Measurements from ENCODE around the gene GADL1.
A peak's percentile ranks its signal among the peaks of the same experiment; 100 is the strongest.

Gene GADL1

DNA sequence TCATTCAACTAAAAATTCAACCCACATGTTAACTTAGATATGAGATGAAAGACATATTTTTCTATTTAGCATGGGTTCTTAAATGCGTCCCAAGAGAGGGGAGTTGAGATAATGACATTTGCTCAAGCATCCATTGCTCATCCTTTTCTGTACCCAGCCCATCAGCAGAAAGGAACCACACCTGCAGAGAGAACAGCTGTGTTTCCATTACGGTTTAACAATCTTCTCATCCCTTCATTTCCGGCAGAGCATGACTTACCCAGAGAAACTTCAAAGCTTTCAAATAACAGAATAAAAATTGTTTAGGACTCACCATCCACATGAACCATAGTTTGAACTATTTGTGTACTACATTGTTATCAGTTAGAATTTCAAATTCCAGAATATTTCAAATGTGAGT lies 174.9 kb downstream of the GADL1 start:
- ChIA-PET POLR2A (ENCODE audit: low non-redundant PET) (no interaction called here), CTCF (no interaction called here)
- H3K27ac ChIP-seq, result no peak overlapping the region
- DNase-seq (ENCODE audit: low spot score), result no peak
- TF ChIP-seq CTCF (conservative IDR thresholded peaks at IDR 0.05; ENCODE audit: low read depth), result no peak

DNA sequence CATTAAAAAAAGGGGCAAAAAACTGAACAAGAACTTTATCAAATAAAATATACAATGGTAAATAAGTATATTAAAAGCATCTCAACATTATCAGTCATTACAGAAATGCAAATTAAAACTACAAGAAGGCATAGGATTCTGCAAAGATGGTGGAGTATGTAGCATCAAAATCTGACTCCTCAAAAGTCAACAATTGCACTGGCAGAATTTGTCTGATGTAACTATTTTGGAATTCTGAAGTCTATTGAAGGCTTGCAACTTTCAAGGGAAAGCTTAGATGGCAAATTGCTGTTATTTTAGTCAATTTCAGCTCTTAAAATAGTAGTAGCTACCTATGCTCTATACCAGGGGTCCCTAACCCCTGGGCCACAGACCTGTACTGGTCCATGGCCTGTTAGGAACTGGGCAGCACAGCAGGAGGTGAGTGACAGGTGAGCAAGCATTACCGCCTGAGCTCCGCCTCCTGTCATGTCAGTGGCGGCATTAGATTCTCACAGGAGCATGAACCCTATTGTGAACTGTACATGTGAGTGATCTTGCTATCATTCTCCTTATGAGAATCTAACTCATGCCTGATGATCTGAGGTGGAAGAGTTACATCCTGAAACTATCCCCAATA lies 180.5 kb downstream of the GADL1 start:
- TF ChIP-seq CTCF (conservative IDR thresholded peaks at IDR 0.05; ENCODE audit: low read depth), result no peak
- CTCF ChIA-PET, result no interaction called here
- no peak overlapping the region for H3K27ac ChIP-seq
- POLR2A ChIA-PET (ENCODE audit: low non-redundant PET), result no interaction called here
- DNase-seq (ENCODE audit: low spot score), result no peak

DNA sequence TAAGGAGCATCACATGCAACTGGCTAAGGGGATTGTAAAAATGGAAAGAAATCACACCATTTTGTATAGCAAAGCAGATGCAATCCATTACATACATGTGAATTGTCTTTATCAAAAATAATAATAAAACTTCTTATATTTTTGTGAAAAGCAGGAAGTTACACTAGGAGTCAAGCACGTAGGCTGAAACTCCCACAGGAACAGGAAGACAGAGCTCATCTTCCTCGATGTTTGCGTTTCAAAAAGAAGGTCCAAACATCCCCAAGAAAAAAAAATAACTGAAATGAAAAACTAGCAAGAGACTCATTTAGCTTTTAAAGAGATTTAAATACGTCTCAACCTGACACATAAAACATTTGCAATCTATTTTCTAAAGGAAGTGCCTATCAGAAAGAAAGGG lies 181.5 kb downstream of the GADL1 start:
- no peak for TF ChIP-seq CTCF (conservative IDR thresholded peaks at IDR 0.05; ENCODE audit: low read depth)
- DNase-seq (ENCODE audit: low spot score), result no peak
- POLR2A ChIA-PET (ENCODE audit: low non-redundant PET), result no interaction called here
- CTCF ChIA-PET, result no interaction called here
- no peak overlapping the region for H3K27ac ChIP-seq

DNA sequence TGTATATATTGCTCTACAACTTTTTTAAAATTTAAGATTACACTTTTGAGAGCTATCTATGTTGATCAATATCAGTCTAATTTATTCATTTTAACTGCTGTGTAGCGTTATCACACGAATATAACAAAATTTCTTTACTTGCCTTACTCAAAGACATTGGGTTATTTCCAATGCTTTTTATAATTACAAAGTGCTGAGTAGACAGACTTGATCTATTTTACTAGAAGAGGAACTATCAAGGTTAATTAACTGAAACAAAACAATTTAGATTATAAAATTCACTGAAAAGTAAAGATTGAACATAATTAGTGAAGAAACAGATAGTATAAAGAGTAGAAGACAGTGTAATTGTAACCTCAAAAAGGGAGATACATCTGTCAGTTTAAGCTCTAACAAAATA lies 182.6 kb downstream of the GADL1 start:
- ChIA-PET POLR2A (ENCODE audit: low non-redundant PET) (no interaction called here), CTCF (no interaction called here)
- no peak for DNase-seq (ENCODE audit: low spot score)
- no peak overlapping the region for H3K27ac ChIP-seq
- no peak for TF ChIP-seq CTCF (conservative IDR thresholded peaks at IDR 0.05; ENCODE audit: low read depth)

- no peak for TF ChIP-seq CTCF (conservative IDR thresholded peaks at IDR 0.05; ENCODE audit: low read depth)
- DNase-seq (ENCODE audit: low spot score), result no peak
- ChIA-PET POLR2A (ENCODE audit: low non-redundant PET) (no interaction called here), CTCF (no interaction called here)
- no peak overlapping the region for H3K27ac ChIP-seq
These were observed 183.3 kb downstream of the GADL1 start for GRCh38 chr3:30711151-30711550.

- no peak for DNase-seq (ENCODE audit: low spot score)
- ChIA-PET CTCF (no interaction called here), POLR2A (ENCODE audit: low non-redundant PET) (no interaction called here)
- no peak overlapping the region for H3K27ac ChIP-seq
- no peak for TF ChIP-seq CTCF (conservative IDR thresholded peaks at IDR 0.05; ENCODE audit: low read depth)
These were observed 184.4 kb downstream of the GADL1 start for GRCh38 chr3:30710017-30710416.

DNA sequence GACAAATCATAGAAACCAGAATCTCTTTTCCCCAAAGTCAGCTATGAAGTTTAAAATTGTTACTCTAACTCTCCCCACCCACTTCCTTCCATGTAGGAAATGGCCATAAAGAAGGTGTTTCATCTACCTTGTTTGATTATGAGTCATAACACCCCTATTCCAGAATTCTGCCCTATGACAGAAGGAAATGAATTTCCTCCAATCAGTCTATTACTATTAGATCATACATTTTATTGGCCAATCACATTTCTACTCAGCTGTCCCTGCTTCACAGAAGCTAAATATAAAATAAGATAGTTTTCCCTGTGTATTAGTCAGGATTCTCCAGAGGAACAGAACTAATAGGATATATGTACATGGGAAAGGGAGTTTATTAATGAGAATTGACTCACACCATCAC lies 186.0 kb downstream of the GADL1 start:
- CTCF ChIA-PET, result no interaction called here

More for the DNA sequence above, 186.0 kb downstream of the GADL1 start:
- TF ChIP-seq CTCF (conservative IDR thresholded peaks at IDR 0.05; ENCODE audit: low read depth), result no peak
- no peak overlapping the region for H3K27ac ChIP-seq
- POLR2A ChIA-PET (ENCODE audit: low non-redundant PET), result no interaction called here
- peak; percentile 34 for DNase-seq (ENCODE audit: low spot score)

Data from RWPE1 (cell line).